Measurements from ENCODE around the gene TMSB4X. TPM values are rescaled to one million over a fixed set of nuclear protein-coding genes. Genes with fewer than 3 reads are reported as not detected.

TMSB4X gene
- total and polyA plus RNA-seq, 4 donors, result 4,686 to 9,527 (median 8,202) TPM

DNA sequence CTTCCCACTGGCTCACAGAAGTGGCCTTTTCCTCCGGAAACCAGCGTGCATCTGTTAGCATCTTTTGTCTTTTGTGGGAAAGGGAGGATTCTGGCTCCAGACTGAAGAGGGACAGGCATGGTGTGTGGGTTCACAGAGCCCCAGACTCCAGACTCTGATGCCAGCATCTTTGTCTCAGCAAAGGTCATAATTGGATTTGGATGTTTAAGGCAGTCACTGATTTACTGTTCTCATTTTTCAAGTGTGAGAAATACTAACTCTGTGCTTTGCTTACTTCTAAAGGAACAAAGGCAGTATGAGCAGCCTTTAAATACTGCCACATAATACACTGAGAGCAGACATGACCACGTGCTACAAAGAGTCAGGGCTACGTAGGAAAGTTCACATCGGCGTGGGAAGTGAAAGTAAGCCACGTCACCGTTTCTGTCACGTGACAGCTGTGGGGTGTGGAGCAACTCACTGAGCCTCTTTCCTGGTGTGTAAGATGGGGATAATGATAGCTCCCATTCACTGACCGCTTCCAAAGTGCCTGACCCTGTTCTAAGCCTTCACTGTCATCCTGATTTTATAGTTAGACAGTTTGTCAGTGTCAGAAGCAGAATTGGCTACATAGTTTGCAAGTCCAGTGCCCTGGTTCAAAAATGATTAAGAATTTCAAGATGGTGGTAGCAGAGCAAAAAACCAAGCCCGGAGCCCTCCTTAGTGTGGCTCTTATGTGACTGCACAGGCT is 24.8 kb upstream of the TMSB4X start:
- Histone ChIP-seq H3K27ac (ENCODE audit: low read depth in 1 of 2, low read length in 1 of 2) (peak overlapping the region; percentile 53 to 89), H3K9me3 (ENCODE audit: control insufficient read depth in 4 of 4, insufficient read depth in 3 of 4, low read length in 3 of 4) (no peaks in the 10 kb centered on the region), H3K4me1 (ENCODE audit: control insufficient read depth in 5 of 5, insufficient read depth in 5 of 5, low read length in 5 of 5) (peaks cover 0 to 6% (median 0%) of the 10 kb centered on the region in 5 donors), H3K9ac (ENCODE audit: insufficient read depth in 1 of 2, low read length in 2 of 2) (peak overlapping the region in 1 of 2 donors; percentile 26), H3K27me3 (ENCODE audit: control insufficient read depth in 3 of 3, insufficient read depth in 3 of 3, low read length in 2 of 3) (peaks cover 0 to 7% (median 4%) of the 10 kb centered on the region in 3 donors), H3K36me3 (ENCODE audit: control insufficient read depth in 4 of 4, insufficient read depth in 4 of 4, low read length in 4 of 4) (no peaks in the 10 kb centered on the region), H3K4me3 (no peak overlapping the region)
- 26 to 45% methylated on average over 11 of the region's 11 CpGs for WGBS, 2 donors
- ATAC-seq (ENCODE audit: insufficient read depth, low FRiP score) (peak; percentile 54), DNase-seq (peak; percentile 69 to 87 (median 77))
- no peak for TF ChIP-seq CTCF (IDR thresholded peaks at IDR 0.05; ENCODE audit: control extremely low read depth, extremely low read depth)

GRCh38 chrX:12950851-12951594 is 23.9 kb upstream of the TMSB4X start:
- Histone ChIP-seq H3K4me3 (no peak overlapping the region), H3K4me1 (ENCODE audit: control insufficient read depth in 5 of 5, insufficient read depth in 5 of 5, low read length in 5 of 5) (peaks cover 0 to 9% (median 0%) of the 10 kb centered on the region in 5 donors), H3K9ac (ENCODE audit: insufficient read depth in 1 of 2, low read length in 2 of 2) (no peak overlapping the region), H3K9me3 (ENCODE audit: control insufficient read depth in 4 of 4, insufficient read depth in 3 of 4, low read length in 3 of 4) (no peaks in the 10 kb centered on the region), H3K36me3 (ENCODE audit: control insufficient read depth in 4 of 4, insufficient read depth in 4 of 4, low read length in 4 of 4) (no peaks in the 10 kb centered on the region), H3K27me3 (ENCODE audit: control insufficient read depth in 3 of 3, insufficient read depth in 3 of 3, low read length in 2 of 3) (peaks cover 0 to 7% (median 4%) of the 10 kb centered on the region in 3 donors), H3K27ac (ENCODE audit: low read depth in 1 of 2, low read length in 1 of 2) (peak overlapping the region in 1 of 2 donors; percentile 89)
- ATAC-seq (ENCODE audit: insufficient read depth, low FRiP score), result peak; percentile 45
- WGBS, 2 donors, result 35 to 44% methylated on average over 8 to 9 of the region's 9 CpGs
- no peak for DNase-seq
- TF ChIP-seq CTCF (IDR thresholded peaks at IDR 0.05; ENCODE audit: control extremely low read depth, extremely low read depth), result peak; percentile 28

GRCh38 chrX:12951595-12951975 is 23.3 kb upstream of the TMSB4X start:
- no peak overlapping the region for H3K4me3 ChIP-seq
- DNase-seq, result no peak
- H3K36me3 ChIP-seq (ENCODE audit: control insufficient read depth in 4 of 4, insufficient read depth in 4 of 4, low read length in 4 of 4), result no peaks in the 10 kb centered on the region
- peaks cover 0 to 12% (median 3%) of the 10 kb centered on the region in 5 donors for H3K4me1 ChIP-seq (ENCODE audit: control insufficient read depth in 5 of 5, insufficient read depth in 5 of 5, low read length in 5 of 5)
- 82 to 85% methylated on average over 5 of the region's 5 CpGs for WGBS, 2 donors
- no peak overlapping the region for H3K27ac ChIP-seq (ENCODE audit: low read depth in 1 of 2, low read length in 1 of 2)
- H3K9ac ChIP-seq (ENCODE audit: insufficient read depth in 1 of 2, low read length in 2 of 2), result no peak overlapping the region
- TF ChIP-seq CTCF (IDR thresholded peaks at IDR 0.05; ENCODE audit: control extremely low read depth, extremely low read depth), result no peak
- H3K9me3 ChIP-seq (ENCODE audit: control insufficient read depth in 4 of 4, insufficient read depth in 3 of 4, low read length in 3 of 4), result no peaks in the 10 kb centered on the region
- ATAC-seq (ENCODE audit: insufficient read depth, low FRiP score), result no peak
- peaks cover 0 to 7% (median 4%) of the 10 kb centered on the region in 3 donors for H3K27me3 ChIP-seq (ENCODE audit: control insufficient read depth in 3 of 3, insufficient read depth in 3 of 3, low read length in 2 of 3)
